22Rv1 (cell line): ENCODE data around the gene RBBP9.

ENCODE experiments used
- CTCF ChIP-seq: fragments of 450-650 bp; IDR thresholded peaks from 2 replicates; pipeline ENCODE4 v1.5.1; 2017; ENCODE audit warnings: mild to moderate bottlenecking
- ZFX ChIP-seq: fragments of 450-650 bp; IDR thresholded peaks from 2 replicates; pipeline ENCODE4 v1.6.1; 2017; ENCODE audit warnings: antibody characterized with exemption, borderline replicate concordance

- TF ChIP-seq CTCF: no peak
- TF ChIP-seq ZFX: no peak
These were observed 19.2 kb downstream of the RBBP9 start for GRCh38 chr20:18477821-18478220.
